OCI-LY7 (cell line): ENCODE results near the gene IRF7.

Experiments used
- CTCF ChIP-seq: fragments of 200-600 bp; sonication (generic); conservative IDR thresholded peaks from 2 replicates; pipeline ENCODE4 v1.5.1; 2014; ENCODE audit warnings: mild to moderate bottlenecking, antibody characterized with exemption, low read length, moderate library complexity, mixed read lengths
- EZH2phosphoT487 ChIP-seq: fragments of 200-600 bp; sonication (generic); IDR thresholded peaks from 2 replicates; pipeline ENCODE4 v1.6.1; 2018; ENCODE audit warnings: low read depth, borderline replicate concordance, mild to moderate bottlenecking, mixed run types, antibody characterized with exemption, low read length, moderate library complexity, mixed read lengths

GRCh38 chr11:620935-621814 is 5.4 kb upstream of the IRF7 start:
- TF ChIP-seq CTCF = no peak
- TF ChIP-seq EZH2phosphoT487 = no peak
